ENCODE data around the gene RNF13.

RNF13 gene

GRCh38 chr3:149813367-149814281, 609 bp downstream of the RNF13 start:
- Histone ChIP-seq H3K4me3 (ENCODE audit: low read depth, low read length) (peak overlapping the region; percentile 90), H3K27me3 (replicated peaks) (no peaks in the 10 kb centered on the region), H3K27ac (peak overlapping the region; percentile 89), H3K36me3 (replicated peaks) (no peaks in the 10 kb centered on the region)
- DNase-seq: peak; percentile 42
- in situ Hi-C loops (cut with HindIII; ENCODE audit: low pct_ligation_motif_present, low sequenced_read_pairs): no loop called here
- TF ChIP-seq, protein P1, sequence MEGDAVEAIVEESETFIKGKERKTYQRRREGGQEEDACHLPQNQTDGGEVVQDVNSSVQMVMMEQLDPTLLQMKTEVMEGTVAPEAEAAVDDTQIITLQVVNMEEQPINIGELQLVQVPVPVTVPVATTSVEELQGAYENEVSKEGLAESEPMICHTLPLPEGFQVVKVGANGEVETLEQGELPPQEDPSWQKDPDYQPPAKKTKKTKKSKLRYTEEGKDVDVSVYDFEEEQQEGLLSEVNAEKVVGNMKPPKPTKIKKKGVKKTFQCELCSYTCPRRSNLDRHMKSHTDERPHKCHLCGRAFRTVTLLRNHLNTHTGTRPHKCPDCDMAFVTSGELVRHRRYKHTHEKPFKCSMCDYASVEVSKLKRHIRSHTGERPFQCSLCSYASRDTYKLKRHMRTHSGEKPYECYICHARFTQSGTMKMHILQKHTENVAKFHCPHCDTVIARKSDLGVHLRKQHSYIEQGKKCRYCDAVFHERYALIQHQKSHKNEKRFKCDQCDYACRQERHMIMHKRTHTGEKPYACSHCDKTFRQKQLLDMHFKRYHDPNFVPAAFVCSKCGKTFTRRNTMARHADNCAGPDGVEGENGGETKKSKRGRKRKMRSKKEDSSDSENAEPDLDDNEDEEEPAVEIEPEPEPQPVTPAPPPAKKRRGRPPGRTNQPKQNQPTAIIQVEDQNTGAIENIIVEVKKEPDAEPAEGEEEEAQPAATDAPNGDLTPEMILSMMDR (IDR thresholded peaks at IDR 0.05; ENCODE audit: low read depth, low read length, missing control alignments): no peak

GRCh38 chr3:149815321-149815720, 2.3 kb downstream of the RNF13 start:
- TF ChIP-seq, protein P1 (IDR thresholded peaks at IDR 0.05; ENCODE audit: low read depth, low read length, missing control alignments): no peak
- Histone ChIP-seq H3K27ac (no peak overlapping the region), H3K36me3 (replicated peaks) (no peaks in the 10 kb centered on the region), H3K4me3 (ENCODE audit: low read depth, low read length) (no peak overlapping the region), H3K27me3 (replicated peaks) (no peaks in the 10 kb centered on the region)
- in situ Hi-C loops (cut with HindIII; ENCODE audit: low pct_ligation_motif_present, low sequenced_read_pairs): no loop called here
- DNase-seq: no peak

DNA sequence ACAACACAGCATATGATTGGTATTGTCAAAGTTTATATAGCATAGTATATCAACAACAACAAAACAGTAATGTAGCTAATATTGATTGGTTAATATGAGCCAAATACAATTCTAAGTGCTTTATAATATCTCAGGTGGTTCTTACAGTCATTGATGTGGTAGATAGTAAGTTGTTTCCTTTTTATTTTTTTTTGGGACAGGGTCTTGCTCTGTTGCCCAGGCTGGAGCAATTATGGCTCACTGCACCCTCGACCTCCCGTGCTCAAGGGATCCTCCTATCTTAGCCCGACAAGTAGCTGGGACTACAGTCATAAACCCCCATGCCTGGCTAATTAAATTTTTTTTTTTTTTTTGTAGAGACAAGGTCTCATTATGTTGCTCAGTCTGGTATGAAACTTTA, 2.7 kb downstream of the RNF13 start:
- no peak overlapping the region for H3K27ac ChIP-seq
- no peaks in the 10 kb centered on the region for H3K36me3 ChIP-seq (replicated peaks)
- no peak for DNase-seq
- TF ChIP-seq, protein P1 (IDR thresholded peaks at IDR 0.05; ENCODE audit: low read depth, low read length, missing control alignments): no peak
- no peak overlapping the region for H3K4me3 ChIP-seq (ENCODE audit: low read depth, low read length)
- no peaks in the 10 kb centered on the region for H3K27me3 ChIP-seq (replicated peaks)
- in situ Hi-C loops (cut with HindIII; ENCODE audit: low pct_ligation_motif_present, low sequenced_read_pairs): no loop called here

GRCh38 chr3:149816311-149816710, 3.3 kb downstream of the RNF13 start:
- in situ Hi-C loops (cut with HindIII; ENCODE audit: low pct_ligation_motif_present, low sequenced_read_pairs): no loop called here
- H3K4me3 ChIP-seq (ENCODE audit: low read depth, low read length): no peak overlapping the region
- H3K27me3 ChIP-seq (replicated peaks): no peaks in the 10 kb centered on the region
- H3K36me3 ChIP-seq (replicated peaks): no peaks in the 10 kb centered on the region
- H3K27ac ChIP-seq: no peak overlapping the region
- no peak for DNase-seq
- TF ChIP-seq, protein P1 (IDR thresholded peaks at IDR 0.05; ENCODE audit: low read depth, low read length, missing control alignments): no peak

DNA sequence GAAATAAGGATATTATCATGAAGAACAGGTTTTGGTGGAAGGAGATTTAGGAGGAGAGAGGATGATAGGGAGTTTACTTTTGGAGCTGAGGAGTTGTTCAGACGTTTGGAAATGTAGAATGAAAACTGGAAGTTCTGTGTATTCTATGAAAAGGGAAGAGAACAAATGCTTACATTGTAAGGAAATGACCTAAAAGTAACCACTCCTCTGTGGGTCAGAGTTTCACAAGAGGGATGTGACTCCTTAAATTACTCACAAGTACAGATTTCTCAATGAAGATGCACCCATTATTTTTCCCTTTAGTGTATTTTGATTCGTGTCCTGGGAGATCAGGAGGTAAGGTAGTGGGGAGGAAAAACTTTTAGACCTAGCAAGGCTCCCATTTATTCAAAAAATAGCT, 4.0 kb downstream of the RNF13 start:
- no peaks in the 10 kb centered on the region for H3K36me3 ChIP-seq (replicated peaks)
- TF ChIP-seq, protein P1 (IDR thresholded peaks at IDR 0.05; ENCODE audit: low read depth, low read length, missing control alignments): no peak
- no peaks in the 10 kb centered on the region for H3K27me3 ChIP-seq (replicated peaks)
- DNase-seq: no peak
- no peak overlapping the region for H3K4me3 ChIP-seq (ENCODE audit: low read depth, low read length)
- in situ Hi-C loops (cut with HindIII; ENCODE audit: low pct_ligation_motif_present, low sequenced_read_pairs): no loop called here
- no peak overlapping the region for H3K27ac ChIP-seq

All from brain microvascular endothelial cell (primary cell).